ENCODE results near the gene MINDY4.

Gene MINDY4

DNA sequence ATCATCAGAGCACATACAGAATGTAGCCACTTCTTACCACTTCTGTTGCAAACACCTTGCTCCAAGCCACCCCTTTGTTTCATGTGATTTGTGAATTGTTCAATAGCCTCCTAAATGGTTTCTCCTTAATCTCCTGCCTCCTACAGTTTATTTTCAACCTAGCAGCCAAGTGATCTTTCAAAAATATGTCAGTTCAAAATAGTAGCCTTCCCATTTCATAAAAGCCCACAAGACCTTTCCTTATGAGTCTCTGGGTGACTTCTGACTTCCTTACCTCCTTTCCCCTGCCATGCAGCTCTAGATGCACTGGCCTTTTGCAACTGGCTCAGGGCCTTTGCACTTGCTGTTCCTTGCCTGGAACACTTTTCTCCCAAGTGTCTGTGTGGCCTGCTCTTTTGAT is 4.8 kb downstream of the MINDY4 start:
- no peak for DNase-seq (ENCODE audit: low read depth)

DNA sequence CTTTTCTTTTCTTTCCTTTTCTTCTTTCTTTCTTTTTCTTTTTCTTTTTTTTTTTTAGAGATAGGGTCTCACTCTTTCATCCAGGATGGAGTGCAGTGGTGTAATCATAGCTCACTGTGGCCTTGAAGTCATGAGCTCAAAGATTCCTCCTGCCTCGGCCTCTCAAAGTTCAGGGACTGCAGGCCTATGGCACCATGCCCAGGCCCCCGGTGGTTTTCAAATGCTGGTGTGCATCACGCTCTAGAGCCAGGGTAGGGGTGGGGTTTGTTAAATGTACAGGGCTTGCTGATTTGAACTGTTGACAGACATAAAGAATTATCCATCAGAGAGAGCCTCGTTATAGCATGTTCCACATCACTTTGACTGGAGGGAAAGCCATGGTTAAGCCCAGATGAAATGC is 5.8 kb downstream of the MINDY4 start:
- DNase-seq (ENCODE audit: low read depth), result no peak

DNA sequence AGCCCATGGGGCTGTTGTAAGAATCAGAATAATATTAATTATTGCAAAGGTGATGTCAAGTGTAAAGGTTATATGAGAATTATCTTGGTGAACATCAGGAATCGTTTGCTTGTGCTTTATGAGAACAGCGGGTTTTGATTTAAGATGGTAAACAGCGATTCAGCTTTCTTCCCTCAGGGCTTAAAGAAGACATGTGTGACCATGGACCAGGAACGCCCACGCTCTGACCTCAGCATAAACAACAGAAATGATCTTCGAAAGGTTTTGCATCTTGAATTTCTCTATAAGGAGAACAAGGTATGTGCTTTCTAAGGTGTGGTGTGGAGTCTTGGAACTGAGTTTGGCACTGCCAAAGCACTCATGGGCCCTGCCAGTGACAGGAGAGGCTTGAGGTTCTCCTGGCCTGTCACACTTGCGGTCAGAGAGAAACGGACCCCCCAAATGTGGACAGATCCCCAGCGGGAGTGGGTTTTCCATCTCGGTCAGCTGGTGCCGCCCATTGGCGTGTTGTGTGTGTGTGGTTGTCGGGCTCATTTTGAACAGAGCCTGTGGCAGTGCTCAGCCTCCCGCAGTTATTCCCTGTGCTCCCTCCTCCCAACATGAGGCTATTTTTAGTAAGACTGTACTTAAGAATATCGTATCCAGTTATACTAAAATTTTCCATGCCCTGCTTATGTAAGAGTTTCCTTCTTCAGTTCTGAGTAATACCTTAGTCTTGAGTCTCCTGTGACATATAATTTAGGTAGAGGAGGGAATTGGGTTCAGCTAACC is 7.2 kb downstream of the MINDY4 start:
- no peak for DNase-seq (ENCODE audit: low read depth)

DNA sequence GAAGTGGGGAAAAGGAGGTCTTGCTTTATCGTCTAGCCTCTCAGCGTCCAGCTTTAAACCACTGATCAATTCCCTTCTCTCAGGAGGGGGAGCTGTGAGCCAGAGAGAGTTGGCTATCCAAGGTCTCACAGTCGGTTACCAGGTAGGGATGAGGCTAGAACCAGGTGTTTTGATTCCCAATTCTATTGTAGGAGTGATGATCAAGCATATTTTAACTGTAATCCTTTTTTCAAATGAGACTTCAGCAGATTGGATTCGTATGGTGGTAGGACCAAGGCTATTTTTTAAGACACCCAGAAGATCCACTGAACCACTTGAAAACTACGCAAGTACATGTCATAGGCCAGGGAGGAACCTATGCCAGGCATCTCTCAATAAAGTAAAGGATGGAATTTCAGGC is 8.4 kb downstream of the MINDY4 start:
- DNase-seq (ENCODE audit: low read depth), result no peak

DNA sequence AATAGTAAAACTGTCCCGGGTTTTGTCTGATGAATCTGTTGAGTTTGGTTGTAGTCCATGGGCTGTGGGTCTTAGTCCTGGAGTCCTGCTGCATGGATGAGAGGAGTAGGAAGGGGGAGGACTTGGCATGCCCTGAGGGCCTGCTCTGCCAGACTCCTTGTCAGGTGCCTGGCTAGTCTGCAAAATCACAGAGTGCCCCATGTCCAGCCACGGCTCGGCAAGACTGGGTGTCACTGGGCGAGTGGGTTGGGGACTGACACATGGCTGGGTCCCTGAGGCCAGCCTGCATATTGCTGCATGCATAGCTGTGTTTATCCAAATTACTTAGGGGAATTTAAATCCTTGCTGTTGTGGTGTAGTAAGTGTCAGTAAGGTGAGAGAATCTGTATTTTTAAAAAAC is 9.7 kb downstream of the MINDY4 start:
- DNase-seq (ENCODE audit: low read depth), result no peak

DNA sequence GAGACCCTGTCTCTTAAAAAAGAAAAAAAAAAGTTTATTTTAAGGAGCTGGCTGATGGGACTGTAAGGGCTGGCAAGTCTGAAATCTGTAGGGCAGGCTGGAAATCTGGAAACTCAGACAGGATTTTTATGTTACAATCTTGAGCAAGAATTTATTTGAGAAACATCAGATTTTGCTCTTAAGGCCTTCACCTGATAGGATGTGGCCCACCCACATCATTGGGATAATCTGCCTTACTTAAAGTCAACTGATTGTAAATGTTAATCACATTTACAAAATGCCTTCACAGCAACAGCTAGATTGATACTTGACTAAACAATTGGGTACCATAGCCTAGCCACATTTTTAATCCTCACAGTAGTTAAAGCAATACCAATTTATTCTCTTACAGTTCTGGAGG is 11.5 kb downstream of the MINDY4 start:
- no peak for DNase-seq (ENCODE audit: low read depth)

DNA sequence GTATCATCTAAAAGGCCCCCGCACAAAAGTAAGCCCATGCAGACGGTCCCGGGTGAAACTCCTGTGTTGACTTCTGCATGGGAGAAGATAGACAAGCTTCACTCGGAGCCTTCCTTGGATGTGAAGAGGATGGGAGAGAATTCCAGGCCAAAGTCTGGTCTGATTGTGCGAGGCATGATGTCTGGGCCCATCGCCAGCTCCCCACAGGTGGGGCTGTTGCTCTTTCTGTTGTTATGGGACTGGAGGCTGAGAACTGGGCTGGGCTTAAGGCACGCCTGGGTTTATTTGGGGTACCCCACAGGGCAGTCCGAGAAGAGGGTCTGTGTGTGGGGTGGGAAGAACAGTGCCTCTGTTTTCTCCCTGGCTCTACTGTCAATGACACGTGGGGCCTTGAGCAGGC is 14.6 kb downstream of the MINDY4 start:
- DNase-seq (ENCODE audit: low read depth), result no peak

DNA sequence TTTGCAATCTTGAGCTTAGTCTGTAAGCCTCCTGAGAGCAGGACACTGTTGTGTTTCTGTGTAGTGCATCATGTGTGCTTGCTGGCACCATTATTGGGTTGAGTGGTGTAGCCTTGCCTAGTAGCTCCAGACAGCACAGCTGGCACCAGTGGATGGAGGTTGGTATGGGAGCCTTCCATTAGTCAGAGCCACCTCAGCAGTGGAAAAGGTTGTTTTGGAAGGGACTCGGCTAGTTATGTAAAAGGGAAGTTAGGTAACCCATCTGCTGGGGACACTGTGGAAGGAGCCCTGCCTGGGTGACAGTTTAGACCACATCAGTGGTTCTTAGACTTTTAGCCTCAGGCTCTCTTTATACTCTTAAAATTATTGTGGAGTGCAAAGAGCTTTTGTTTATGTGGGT is 16.3 kb downstream of the MINDY4 start:
- no peak for DNase-seq (ENCODE audit: low read depth)

DNA sequence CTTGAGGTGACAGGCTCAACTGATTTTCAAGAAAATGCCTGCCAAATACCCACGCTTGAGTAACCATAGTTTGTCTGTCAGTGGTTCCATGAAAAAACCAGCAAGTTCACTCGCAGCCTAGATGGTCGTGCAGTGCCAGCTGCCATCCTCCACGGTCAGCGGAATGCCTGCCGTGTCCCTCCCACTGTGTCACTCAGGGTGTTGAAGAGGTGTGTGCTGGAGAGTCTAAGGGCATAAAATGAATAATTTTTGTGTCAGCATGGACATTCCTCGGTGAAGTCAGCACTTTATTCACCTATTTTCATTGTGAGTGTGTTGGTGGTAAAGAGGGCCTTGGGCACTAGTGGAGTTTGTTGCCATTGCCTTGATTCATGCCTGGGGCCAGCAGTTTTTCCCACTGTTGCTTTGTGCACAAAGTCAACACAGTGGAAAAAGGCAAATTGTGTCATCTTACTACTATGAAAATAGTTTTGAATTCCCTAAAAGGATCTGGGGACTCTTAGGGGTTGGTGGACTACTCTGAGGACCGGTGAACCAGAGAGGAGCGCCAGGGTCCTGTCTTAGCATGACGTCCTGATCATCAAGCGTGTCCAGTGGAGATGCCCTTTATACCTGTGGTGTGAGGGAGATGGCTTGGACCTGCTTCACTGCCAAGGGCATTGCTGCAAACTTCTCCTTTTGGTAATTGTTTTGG is 17.6 kb downstream of the MINDY4 start:
- no peak for DNase-seq (ENCODE audit: low read depth)

DNA sequence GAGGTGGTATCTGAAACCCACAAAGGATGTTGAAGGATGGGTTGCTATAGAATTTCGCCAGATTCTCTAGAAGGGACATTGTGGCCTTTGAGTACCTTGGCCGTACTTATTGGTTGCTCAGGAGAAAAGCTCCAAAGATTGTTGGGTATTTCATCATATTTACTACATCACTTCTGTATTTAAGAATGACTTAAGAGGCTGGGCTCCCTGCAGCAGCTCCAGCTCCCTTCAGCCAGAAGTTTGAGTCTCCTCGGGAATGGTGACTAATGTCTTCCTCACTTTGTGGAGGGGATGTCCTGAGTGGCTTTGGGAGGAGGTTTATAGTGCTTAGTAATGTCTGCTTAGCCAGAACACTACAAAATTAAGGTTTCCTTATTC is 18.1 kb downstream of the MINDY4 start:
- no peak for DNase-seq (ENCODE audit: low read depth)

DNA sequence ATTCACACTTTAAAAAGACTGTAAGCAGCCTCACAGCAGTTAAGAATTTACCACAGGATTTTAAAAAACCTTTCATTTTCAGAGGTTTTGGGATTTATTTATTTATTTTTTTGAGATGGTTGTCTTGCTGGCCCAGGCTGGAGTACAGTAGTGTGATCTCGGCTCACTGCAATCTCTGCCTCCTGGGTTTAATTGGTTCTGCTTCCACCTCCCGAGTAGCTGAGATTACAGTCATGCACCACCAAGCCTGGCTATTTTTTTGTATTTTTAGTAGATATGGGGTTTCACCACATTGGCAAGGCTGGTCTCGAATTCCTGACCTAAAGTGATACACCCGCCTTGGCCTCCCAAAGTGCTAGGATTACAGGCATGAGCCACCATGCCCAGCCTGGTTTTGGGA is 19.1 kb downstream of the MINDY4 start:
- DNase-seq (ENCODE audit: low read depth), result no peak

DNA sequence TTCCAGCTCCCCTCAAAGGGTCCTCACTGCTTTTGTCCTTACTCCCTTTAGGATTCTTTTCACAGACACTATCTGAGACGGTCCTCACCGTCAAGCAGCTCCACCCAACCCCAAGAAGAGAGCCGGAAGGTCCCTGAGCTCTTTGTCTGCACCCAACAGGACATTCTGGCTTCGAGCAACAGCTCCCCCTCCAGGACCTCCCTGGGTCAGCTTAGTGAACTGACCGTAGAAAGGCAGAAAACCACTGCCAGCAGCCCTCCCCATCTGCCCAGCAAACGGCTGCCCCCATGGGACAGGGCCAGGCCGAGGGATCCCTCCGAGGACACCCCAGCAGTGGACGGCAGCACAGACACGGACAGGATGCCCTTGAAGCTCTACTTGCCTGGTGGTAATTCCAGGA is 19.9 kb downstream of the MINDY4 start:
- DNase-seq (ENCODE audit: low read depth), result no peak

DNA sequence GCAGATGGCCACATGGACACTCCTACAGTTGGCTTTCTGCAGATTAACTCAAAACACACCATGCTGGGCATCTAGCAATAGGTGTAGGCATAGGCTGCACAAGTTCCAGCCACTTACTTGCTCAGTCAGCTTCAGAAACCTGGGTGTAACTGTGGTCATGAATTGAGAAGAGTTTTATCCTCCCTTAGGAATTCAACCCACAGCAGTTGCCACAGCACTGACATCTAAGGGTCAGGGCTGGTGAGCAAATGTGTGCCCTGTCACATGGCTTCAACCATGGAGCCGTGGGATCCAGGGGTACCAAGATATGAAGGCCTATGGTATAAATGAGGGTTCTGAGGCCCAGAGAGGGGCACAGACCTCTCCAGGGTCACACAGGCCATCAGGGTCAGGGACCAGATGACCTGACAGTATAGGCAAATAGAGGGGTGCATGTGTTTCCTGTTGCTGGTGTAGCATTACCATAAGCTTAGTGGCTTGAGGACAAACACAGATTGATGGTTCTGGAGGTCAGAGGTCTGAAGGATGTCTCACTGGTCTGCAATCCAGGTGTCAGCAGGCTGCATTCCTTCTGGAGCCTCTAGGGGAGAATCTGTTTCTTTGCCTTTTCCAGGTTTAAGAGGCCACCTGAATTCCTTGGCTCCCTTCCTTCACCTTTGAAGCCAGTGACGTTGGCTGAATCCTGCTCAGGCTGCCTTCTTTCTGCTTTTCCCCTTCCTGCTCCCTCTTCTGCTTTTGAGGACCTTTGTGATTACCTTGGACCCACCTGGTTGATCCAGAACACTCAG is 24.1 kb downstream of the MINDY4 start:
- no peak for DNase-seq (ENCODE audit: low read depth)

DNA sequence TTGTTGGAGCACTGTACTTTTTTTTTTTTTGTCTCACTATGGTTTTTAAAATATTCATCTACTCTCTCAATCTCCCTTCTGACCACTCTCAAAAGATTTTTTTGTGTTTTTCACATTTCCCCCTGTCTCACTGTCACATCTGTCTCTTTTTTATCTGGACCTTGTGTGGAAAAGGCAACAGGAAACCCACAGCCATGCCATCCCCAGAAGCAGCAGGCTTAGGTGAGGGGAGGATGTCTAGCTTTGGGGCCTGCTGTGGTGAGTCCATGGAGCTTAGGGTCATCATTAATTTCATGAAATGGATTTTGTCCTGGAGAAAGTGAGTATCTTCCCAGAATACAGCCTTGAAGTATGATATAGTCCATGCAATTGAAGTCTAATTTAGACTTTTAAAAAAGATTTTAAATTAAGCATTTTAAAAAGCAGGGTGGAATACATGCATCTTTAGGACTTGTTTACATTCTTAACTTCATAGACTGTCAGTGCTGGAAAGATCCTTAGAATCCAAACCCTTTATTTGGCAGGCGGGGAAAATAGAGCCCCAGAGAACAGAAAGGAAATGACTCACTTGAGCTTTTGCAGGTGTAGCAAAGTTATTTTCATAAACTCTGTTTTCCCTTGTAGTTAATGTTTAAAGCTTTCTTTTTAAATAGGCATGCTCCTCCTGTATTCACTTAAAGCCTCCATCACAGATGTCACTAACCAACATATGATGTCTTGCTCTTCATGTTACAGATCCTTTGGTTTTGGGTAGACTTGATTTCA is 25.1 kb downstream of the MINDY4 start:
- DNase-seq (ENCODE audit: low read depth), result no peak

DNA sequence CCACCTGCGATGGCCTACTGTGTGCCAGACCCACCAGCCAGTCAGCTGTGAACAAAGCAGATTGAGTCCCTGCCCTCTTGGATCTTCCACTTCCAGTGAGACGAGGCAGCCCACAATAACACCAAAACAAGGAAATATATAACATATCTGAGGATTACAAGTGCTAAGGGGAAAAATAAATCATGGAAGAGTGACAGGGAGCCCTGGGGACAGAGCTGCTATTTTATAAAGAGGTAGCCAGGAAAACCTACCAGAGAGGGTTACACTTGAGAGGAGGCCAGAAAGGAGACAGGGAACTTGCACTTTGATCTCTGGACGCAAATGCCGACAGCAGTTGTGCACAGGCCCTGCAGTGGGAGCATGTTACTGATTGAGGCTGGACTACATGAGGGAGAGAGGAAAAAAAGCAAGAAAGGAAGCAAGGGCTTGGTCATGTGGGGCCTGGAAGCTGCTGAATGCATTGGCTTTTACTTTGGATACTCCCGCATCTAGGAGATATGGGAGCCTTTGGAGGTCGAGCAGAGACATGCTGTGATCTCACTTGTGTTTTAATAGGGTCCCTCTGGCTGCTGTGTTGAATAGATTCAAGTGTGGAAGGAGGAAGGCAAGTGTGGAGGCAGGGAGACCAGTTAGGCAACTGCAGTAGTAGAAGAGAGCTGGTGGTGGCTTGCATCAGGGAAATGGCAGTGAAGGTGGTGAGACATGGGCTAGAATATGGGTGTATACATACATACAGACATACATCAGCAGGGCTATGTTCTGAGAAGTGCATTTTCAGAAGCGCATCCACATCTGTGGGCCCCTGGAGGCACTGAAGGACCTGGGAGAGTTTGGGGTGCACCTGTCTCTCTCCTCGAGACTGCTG is 26.2 kb downstream of the MINDY4 start:
- no peak for DNase-seq (ENCODE audit: low read depth)

DNA sequence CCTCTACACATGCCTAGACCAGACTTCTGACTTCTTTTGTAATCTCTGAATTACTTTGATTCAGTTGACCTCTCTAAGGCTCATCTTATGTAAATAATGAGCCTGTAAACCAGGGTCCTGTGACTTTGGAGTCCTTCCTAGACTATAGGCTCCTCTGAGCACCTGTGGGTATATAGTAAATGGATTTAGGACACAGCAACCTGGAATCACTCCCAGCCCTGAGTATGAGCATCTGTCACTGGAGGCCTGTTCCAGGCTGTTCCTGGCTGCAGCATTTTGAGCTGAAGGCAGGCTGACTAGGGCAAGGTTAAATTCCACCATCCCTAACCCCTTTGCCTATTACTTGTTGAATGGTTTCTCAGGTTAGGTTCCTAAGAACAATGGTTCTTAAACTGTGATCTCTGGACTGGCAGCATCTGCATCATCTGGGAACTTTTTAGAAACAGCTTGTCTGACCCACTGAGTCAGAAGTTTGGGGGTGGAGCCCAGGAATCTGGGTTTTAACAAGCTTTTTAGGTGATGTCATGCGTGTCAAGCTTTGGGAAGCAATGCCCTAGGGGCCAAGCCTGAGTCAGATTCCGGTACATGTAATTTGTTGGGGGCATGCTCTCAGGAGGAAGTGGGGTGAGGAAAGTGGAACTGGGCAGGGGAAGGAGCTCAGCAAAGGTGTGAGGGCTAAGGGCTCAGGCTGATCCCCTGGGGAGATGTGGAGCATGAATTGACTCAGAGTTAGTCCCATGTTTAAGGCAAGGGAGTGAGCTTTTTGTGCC is 28.2 kb downstream of the MINDY4 start:
- DNase-seq (ENCODE audit: low read depth), result no peak

DNA sequence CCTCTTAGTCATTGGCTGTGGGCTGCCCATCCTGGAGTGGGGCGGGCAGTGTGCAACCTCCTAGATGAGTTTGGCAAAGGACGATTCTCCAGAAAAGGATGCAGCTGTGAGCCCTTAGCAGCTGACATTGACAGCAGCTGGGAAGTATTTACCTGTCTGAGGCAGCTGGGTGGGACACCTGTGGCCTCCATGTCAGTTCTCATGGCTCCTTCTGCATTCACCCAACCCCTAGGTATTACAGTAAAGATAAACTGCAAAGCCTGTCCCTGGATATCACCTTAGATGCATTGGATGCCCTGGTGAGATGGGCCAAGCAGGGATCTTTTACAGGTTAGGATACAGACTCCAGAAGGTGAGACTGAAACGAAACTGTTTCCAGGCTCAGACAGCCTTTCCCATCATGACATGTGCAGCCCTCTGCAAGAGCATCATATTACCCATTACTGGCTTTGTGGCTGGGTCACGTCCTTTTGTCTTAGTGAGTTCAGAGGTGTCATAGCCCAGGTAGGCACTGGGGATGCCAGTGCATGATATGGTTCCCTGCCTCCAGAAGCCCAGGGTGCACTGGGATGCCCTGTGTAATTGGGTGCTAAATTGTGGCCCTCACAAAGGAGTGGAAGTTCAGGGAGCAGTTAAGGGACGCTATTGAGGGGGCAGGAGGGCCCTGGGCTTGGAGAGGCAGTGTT is 28.9 kb downstream of the MINDY4 start:
- DNase-seq (ENCODE audit: low read depth), result no peak

DNA sequence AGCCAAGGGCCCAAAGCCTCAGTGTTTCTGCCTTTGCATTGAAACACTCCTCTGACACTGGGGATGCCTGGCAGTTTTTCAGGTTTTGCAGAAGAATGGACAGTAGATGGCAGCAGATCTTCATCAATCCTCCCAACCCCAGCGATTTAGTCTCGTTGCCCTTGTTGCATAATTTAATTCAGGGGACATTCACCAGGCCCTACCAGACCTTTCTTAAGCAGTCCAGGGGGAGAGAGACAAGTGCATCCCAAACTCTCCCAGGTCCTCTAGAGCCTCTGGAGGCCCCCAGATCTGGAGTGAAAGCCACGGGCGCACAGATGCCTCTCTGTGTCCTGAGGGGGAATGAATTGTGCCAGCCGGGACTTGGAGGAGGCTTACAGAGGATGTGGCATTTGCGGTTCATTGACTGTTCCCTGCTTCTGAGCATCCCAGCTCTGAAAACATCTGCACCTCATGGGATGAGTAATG is 29.6 kb downstream of the MINDY4 start:
- no peak for DNase-seq (ENCODE audit: low read depth)

DNA sequence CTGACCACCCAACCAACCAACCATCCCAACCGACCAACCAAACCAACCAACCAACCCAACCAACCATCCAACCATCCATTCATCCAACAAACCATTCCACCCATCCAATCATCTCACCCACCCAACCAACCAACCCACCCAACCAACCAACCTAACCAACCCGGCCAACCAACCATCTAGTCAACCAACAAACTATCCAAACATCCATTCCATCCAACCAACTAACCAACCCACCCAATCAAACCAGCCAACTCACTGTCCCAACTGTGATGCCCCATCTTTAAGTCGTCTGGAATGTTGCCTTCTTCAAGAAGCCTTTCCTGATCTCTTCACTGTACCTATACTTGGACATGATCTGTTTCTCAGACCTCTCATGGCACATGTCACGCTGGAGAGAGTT is 31.6 kb downstream of the MINDY4 start:
- no peak for DNase-seq (ENCODE audit: low read depth)

DNA sequence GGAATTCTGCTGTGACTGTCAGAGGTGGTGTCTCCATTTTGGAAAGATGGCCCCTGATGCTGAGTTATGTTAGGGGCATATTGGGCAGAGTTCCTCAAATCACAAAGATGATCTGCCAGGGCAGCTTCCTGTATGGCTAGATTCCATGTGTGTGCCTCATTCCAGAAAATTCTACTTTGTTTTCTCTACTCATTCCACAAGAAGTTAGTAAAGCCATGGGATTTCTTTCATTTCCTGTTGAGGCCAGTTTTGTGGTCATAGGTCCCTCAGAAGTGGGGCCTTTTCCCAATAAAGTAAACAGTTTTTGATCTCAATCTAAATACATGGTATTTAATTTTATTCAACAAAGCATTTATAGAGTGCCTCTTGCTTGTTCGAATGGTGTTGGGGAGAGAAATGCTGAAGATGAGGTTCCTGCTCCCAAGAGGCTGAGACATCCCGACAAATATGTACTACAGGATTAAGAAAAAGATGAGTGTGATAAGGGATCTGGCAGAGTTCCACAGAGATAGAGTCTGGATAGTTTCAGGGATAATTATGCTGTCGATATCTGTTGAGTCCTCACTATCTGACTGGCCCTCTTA is 33.0 kb downstream of the MINDY4 start:
- no peak for DNase-seq (ENCODE audit: low read depth)
